IPS-NIHi11 (cell line): ENCODE data around the gene CPN2.

ENCODE experiments used
- DNase-seq: peaks from one replicate; pipeline ENCODE4 v3.0.0; 2012; ENCODE audit warnings: mixed read lengths, low spot score

The CPN2 gene, protein sequence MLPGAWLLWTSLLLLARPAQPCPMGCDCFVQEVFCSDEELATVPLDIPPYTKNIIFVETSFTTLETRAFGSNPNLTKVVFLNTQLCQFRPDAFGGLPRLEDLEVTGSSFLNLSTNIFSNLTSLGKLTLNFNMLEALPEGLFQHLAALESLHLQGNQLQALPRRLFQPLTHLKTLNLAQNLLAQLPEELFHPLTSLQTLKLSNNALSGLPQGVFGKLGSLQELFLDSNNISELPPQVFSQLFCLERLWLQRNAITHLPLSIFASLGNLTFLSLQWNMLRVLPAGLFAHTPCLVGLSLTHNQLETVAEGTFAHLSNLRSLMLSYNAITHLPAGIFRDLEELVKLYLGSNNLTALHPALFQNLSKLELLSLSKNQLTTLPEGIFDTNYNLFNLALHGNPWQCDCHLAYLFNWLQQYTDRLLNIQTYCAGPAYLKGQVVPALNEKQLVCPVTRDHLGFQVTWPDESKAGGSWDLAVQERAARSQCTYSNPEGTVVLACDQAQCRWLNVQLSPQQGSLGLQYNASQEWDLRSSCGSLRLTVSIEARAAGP

DNA sequence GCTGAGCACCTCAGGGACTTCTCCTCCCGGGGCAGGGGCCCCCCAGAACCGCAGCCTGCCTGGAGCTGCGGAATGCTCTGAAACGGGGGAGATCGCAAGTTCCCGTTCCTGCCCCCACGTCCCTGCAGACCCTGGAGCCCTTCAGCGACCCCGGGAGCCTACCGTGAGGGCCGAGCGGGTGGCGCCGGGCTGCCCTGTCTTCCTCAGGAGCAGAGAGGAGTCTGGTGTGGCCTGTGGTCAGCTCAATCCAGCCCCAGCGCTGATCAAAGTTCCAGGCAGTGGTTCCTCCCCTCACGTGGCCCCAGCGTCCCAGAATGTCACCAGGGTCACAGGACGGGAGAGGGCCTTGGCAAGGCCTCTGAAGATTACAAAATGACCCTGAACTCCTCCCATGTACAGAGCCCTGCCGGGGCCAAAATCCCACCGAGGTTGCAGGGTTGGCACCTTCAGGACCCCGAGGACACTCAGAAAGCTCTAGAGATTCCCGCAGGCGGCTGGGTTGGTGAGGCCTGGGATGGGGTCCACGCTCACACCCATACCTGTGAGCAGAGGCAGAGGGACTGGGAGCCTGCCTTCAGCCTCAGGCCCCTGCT, at the start of gene CPN2:
CPN2 (minus strand) TSS at position 249 of the 593 bp plus-strand sequence. CDS start 8,626 bp downstream, outside the sequence.
- no peak for DNase-seq

GRCh38 chr3:194399874-194400411, 48.8 kb upstream of the CPN2 start:
- DNase-seq, result no peak

- no peak for DNase-seq
Measured at GRCh38 chr3:194399166-194399565, 48.0 kb upstream of the CPN2 start, which contains the start of gene GP5. TSS of gene GP5 (minus strand) at chr3:194399266. CDS start at chr3:194398282, 984 bp downstream.

GRCh38 chr3:194397757-194398312, 46.7 kb upstream of the CPN2 start:
- peak; percentile 34 for DNase-seq

- DNase-seq, result peak; percentile 63
Measured at GRCh38 chr3:194396859-194397756, 46.0 kb upstream of the CPN2 start.

GRCh38 chr3:194396539-194396858, 45.4 kb upstream of the CPN2 start:
- DNase-seq, result peak; percentile 34

DNA sequence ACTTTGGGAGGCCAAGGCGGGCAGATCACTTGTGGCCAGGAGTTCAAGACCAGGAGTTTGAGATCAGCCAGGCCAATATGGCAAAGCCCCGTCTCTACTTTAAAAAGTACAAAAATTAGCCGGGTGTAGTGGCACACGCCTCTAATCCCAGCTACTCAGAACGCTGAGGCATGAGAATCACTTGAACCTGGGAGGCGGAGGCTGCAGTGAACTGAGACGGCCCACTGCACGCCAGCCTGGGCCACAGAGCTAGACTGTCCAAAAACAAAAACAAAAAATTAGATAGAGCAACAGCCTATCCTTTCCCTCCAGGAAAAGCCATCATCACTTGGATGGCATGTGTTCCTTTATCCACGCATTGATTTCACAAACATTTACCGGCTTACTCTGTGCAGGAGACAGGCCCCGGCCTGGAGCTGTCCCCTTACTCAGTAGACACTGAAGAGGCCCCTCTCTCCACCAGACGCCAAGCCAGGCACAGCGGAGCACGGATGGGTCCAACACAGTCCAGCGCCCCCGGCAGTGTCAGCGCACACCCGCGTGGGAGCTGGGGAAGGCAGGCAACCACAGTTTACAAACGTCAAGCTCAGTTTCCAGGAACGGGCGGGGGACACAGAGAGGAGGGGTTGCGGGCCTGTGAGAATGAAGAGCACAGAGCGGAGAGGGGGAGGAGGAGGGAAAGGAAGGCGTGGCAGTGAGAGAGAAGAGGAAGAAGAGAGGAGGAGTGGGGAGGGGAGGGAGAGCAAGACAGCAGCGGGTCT, 44.8 kb upstream of the CPN2 start:
- DNase-seq, result peak; percentile 64

DNA sequence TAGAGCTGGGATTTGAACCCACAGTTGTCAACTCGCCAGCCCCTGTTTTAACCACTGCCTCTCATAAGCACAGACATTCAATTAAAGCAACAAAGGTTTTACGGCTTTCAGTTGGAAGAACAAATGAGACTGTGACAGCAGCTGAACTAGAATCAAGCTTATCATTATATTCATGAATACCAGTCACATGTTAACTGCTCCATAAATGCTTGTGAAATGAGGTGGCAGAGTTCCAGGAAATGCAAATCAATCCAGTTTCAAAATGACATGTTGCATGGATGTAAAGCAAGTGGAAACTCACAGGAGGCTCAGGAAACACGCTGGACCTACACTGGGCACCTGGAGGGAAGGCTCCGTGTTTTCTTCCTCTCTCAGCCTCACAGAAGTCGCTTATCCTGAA, 44.1 kb upstream of the CPN2 start:
- DNase-seq, result no peak

DNA sequence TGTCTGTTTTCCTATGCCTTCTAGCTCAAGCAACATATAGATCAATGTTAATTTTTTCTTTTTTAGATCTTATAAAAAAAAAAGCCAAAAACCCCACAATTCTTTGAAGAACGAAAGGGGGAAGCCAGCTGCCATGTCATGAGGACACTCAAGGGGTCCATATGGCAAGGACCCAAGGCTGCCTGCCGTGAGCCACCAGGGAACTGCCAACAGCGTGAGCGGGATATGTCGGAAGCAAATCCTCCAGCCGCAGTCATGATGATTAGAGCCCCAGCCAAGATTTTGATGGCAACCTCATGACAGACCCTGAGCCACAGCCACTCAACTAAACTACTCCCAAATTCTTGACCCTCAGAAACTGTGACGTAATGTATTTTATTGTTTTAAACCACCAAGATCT, 41.4 kb upstream of the CPN2 start:
- no peak for DNase-seq

- no peak for DNase-seq
Measured at GRCh38 chr3:194390835-194391234, 39.7 kb upstream of the CPN2 start.

DNA sequence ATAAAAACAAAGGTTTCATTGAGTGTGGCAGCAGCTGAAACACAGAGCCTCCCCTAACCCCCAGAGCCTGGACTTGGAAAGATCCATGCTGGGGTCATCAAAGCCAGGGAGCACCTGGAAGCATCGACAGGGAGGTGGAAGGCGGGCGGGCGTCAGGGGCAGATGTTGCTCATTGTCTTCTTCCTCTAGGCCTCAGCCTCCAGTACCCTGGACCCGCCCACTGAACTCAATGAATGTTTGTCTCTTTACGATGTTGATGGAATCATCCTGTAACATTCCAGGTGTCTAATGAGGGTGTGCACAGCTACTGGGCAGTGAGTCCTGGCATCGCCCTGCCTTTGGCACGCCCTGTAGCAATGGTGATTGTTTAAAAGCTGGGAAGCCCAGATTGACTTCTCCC, 38.1 kb upstream of the CPN2 start:
- DNase-seq, result no peak

- DNase-seq, result no peak
Measured at GRCh38 chr3:194387926-194388418, 36.8 kb upstream of the CPN2 start.

- DNase-seq, result no peak
Measured at GRCh38 chr3:194387276-194387675, 36.1 kb upstream of the CPN2 start.

DNA sequence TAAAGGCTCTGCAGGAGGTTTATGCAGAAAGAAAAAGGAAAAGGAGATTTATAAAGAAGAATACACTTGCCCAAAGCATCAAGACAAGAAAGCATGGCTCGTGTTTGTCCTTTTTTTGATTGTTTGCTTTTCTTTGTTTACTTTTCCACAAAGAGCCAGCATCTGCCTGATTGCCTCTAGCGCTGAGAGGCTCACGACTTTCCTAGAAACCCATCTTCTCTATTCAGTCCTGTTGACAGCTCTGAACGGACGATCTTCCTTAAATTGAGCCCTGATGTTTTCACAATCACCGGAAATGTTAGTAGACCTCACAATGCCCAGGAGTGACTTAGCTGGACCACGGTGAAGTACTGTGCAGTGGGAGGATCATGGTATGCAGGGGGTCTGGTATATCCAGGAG, 35.5 kb upstream of the CPN2 start:
- no peak for DNase-seq

GRCh38 chr3:194386066-194386465, 34.9 kb upstream of the CPN2 start:
- no peak for DNase-seq

DNA sequence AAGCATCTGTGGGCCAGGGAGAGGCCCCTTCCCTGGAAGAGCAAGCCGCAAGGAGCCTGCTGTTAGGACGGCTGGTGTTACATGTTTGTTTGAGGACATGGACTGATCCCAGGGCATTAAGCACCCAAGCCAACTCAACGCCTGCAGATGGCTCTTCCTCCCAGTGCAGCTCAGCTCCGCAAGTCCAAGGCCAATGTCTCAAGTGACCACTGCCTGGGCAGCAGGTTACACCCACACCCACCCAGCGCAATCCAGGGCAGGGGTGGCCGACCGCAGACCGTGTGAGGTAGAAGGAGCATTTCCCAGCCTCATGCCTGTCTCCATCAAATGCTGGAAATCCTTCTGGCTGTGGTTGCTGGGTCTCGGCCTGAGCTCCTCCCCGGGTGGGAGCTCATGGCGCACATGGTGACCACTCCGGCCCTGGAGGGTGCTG, 33.5 kb upstream of the CPN2 start:
- DNase-seq, result no peak

- DNase-seq, result no peak
Measured at GRCh38 chr3:194384156-194384555, 33.0 kb upstream of the CPN2 start.

GRCh38 chr3:194383276-194383940, 32.3 kb upstream of the CPN2 start:
- no peak for DNase-seq

DNA sequence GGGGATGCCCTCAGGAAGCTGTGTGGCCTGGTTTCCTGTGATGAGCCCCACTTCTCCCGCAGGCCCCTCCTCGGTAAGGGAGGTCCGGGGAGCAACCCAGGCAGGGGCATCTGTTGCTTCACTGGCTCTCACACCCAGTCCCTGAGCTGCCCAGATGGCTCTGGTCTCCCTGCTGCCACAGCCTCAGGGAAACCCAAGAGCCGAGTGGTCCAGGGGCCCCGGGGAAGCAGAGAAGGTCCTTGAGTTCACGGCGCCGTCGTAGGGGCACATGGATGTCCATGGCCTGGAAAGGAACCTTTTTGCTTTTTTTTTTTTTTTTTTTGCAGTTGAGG, 31.7 kb upstream of the CPN2 start:
- no peak for DNase-seq

GRCh38 chr3:194382196-194382891, 31.2 kb upstream of the CPN2 start:
- no peak for DNase-seq
